Measurements from ENCODE around the gene RALGPS2. TPM values are rescaled to one million over a fixed set of nuclear protein-coding genes. Genes with fewer than 3 reads are reported as not detected.
A peak's percentile ranks its signal among the peaks of the same experiment; 100 is the strongest.

Gene RALGPS2
- total and polyA plus RNA-seq, 2 of the 13 experiments (the other 11 are each of a cell fraction or from before 2014, with no cell fraction given) = 15.6 to 36.0 TPM

DNA sequence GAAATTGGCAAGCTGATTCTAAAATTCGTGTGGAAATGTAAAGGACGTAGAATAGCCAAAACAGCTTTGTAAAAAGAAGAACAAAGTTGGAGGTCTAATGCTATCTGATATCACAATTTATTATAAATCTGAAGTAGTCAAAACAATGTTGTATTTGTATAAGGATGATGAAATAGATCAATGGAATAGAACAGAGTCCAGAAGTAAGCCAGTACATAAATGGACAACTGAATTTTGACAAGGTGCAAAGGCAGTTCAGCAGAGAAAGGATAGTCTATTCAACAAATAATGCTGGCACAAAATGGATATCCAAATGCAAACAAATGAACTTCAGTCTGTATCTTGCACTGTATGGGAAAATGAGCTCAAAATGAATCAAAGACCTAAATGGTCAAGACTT lies 20.2 kb downstream of the RALGPS2 start (continued):
- TF ChIP-seq, protein P1, sequence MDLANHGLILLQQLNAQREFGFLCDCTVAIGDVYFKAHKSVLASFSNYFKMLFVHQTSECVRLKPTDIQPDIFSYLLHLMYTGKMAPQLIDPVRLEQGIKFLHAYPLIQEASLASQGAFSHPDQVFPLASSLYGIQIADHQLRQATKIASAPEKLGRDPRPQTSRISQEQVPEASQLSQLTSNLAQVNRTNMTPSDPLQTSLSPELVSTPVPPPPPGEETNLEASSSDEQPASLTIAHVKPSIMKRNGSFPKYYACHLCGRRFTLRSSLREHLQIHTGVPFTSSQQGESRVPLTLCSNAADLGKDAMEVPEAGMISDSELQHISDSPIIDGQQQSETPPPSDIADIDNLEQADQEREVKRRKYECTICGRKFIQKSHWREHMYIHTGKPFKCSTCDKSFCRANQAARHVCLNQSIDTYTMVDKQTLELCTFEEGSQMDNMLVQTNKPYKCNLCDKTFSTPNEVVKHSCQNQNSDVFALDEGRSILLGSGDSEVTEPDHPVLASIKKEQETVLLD (CRISPR knock-in tag; IDR thresholded peaks at IDR 0.05; ENCODE audit: low read depth) = no peak
- TF ChIP-seq, protein P2, sequence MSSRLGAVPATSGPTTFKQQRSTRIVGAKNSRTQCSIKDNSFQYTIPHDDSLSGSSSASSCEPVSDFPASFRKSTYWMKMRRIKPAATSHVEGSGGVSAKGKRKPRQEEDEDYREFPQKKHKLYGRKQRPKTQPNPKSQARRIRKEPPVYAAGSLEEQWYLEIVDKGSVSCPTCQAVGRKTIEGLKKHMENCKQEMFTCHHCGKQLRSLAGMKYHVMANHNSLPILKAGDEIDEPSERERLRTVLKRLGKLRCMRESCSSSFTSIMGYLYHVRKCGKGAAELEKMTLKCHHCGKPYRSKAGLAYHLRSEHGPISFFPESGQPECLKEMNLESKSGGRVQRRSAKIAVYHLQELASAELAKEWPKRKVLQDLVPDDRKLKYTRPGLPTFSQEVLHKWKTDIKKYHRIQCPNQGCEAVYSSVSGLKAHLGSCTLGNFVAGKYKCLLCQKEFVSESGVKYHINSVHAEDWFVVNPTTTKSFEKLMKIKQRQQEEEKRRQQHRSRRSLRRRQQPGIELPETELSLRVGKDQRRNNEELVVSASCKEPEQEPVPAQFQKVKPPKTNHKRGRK (CRISPR knock-in tag; IDR thresholded peaks at IDR 0.05) = no peak
- TF ChIP-seq GFI1 (CRISPR knock-in tag; IDR thresholded peaks at IDR 0.05; ENCODE audit: borderline replicate concordance) (peak; percentile 71), XRCC5 (optimal IDR thresholded peaks at IDR 0.05; ENCODE audit: low read length) (no peak), NCOR1 (IDR thresholded peaks at IDR 0.05; ENCODE audit: borderline replicate concordance, low read length) (peak; percentile 84; the same call in 1 of the 2 replicates), NCOA2 (CRISPR knock-in tag; IDR thresholded peaks at IDR 0.05) (peak; percentile 42; the same call in 1 of the 2 replicates), HDAC2 (CRISPR knock-in tag; IDR thresholded peaks at IDR 0.05) (peak; percentile 38; the same call in 1 of the 2 replicates), GTF3A (CRISPR knock-in tag; conservative IDR thresholded peaks at IDR 0.05) (no peak), PTBP1 (IDR thresholded peaks at IDR 0.05; ENCODE audit: low read depth, low read length, poor library complexity, severe bottlenecking) (no peak), SALL2 (CRISPR knock-in tag; IDR thresholded peaks at IDR 0.05) (no peak), ZNF674 (CRISPR knock-in tag; IDR thresholded peaks at IDR 0.05; ENCODE audit: low read depth) (no peak), RBAK (CRISPR knock-in tag; IDR thresholded peaks at IDR 0.05) (no peak), RARG (CRISPR knock-in tag; IDR thresholded peaks at IDR 0.05; ENCODE audit: low read depth) (no peak), EP300 (IDR thresholded peaks at IDR 0.05; ENCODE audit: low read depth in 2 of 2, low read length in 2 of 2) (peak in 1 of 2 experiments; percentile 23; a peak in 1 of 4 replicates), EP300 (CRISPR knock-in tag; IDR thresholded peaks at IDR 0.05; ENCODE audit: borderline replicate concordance) (no peak), CHCHD3 (CRISPR knock-in tag; IDR thresholded peaks at IDR 0.05) (no peak), KAT2B (IDR thresholded peaks at IDR 0.05; ENCODE audit: borderline replicate concordance, low read depth, low read length) (no peak), RXRB (CRISPR knock-in tag; IDR thresholded peaks at IDR 0.05; ENCODE audit: borderline replicate concordance) (0 out of 2 replicates have a peak, but pooled peaks have one; percentile 12), GATAD2A (CRISPR knock-in tag; IDR thresholded peaks at IDR 0.05) (peak; percentile 58; the same call in 1 of the 2 replicates), SOX5 (CRISPR knock-in tag; IDR thresholded peaks at IDR 0.05; ENCODE audit: borderline replicate concordance) (peak; percentile 60; the same call in 1 of the 2 replicates), TBX3 (IDR thresholded peaks at IDR 0.05; ENCODE audit: borderline replicate concordance) (0 out of 2 replicates have a peak, but pooled peaks have one; percentile 17)
- TF ChIP-seq, protein P3, sequence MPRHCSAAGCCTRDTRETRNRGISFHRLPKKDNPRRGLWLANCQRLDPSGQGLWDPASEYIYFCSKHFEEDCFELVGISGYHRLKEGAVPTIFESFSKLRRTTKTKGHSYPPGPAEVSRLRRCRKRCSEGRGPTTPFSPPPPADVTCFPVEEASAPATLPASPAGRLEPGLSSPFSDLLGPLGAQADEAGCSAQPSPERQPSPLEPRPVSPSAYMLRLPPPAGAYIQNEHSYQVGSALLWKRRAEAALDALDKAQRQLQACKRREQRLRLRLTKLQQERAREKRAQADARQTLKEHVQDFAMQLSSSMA (CRISPR knock-in tag; IDR thresholded peaks at IDR 0.05) = no peak
- TF ChIP-seq, protein P4, sequence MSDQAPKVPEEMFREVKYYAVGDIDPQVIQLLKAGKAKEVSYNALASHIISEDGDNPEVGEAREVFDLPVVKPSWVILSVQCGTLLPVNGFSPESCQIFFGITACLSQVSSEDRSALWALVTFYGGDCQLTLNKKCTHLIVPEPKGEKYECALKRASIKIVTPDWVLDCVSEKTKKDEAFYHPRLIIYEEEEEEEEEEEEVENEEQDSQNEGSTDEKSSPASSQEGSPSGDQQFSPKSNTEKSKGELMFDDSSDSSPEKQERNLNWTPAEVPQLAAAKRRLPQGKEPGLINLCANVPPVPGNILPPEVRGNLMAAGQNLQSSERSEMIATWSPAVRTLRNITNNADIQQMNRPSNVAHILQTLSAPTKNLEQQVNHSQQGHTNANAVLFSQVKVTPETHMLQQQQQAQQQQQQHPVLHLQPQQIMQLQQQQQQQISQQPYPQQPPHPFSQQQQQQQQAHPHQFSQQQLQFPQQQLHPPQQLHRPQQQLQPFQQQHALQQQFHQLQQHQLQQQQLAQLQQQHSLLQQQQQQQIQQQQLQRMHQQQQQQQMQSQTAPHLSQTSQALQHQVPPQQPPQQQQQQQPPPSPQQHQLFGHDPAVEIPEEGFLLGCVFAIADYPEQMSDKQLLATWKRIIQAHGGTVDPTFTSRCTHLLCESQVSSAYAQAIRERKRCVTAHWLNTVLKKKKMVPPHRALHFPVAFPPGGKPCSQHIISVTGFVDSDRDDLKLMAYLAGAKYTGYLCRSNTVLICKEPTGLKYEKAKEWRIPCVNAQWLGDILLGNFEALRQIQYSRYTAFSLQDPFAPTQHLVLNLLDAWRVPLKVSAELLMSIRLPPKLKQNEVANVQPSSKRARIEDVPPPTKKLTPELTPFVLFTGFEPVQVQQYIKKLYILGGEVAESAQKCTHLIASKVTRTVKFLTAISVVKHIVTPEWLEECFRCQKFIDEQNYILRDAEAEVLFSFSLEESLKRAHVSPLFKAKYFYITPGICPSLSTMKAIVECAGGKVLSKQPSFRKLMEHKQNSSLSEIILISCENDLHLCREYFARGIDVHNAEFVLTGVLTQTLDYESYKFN (CRISPR knock-in tag; conservative IDR thresholded peaks at IDR 0.05) = peak; percentile 73

Data from HepG2 (cell line).